Measurements from ENCODE around the gene MRGPRD.

MRGPRD gene

GRCh38 chr11:68994161-68994893 lies 13.5 kb upstream of the MRGPRD start:
- in situ Hi-C loops (cut with HindIII; ENCODE audit: low sequenced_read_pairs), result no loop called here
- DNase-seq (ENCODE audit: low read depth), result no peak
- H3K4me3 ChIP-seq (ENCODE audit: low read depth, low read length), result no peak overlapping the region
- TF ChIP-seq, protein P1, sequence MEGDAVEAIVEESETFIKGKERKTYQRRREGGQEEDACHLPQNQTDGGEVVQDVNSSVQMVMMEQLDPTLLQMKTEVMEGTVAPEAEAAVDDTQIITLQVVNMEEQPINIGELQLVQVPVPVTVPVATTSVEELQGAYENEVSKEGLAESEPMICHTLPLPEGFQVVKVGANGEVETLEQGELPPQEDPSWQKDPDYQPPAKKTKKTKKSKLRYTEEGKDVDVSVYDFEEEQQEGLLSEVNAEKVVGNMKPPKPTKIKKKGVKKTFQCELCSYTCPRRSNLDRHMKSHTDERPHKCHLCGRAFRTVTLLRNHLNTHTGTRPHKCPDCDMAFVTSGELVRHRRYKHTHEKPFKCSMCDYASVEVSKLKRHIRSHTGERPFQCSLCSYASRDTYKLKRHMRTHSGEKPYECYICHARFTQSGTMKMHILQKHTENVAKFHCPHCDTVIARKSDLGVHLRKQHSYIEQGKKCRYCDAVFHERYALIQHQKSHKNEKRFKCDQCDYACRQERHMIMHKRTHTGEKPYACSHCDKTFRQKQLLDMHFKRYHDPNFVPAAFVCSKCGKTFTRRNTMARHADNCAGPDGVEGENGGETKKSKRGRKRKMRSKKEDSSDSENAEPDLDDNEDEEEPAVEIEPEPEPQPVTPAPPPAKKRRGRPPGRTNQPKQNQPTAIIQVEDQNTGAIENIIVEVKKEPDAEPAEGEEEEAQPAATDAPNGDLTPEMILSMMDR (IDR thresholded peaks at IDR 0.05; ENCODE audit: low read depth, low read length, missing control alignments), result no peak

DNA sequence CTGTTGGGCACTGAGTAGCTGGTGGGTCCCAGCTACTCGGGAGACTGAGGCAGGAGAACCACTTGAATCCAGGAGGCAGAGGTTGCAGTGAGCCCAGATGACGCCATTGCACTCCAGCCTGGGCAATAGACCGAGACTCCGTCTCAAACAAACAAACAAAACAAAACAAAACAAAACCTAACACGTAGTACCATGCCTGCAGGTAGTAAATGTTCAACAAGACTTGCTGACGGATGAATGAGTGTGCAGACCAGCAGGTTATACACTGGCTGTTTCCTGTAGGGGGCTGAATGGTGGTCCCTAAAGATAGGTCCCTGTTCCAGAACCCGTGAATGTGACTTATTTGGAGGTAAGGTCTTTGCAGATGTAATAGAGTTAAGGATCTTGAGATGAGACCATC lies 12.8 kb upstream of the MRGPRD start:
- TF ChIP-seq, protein P1 (IDR thresholded peaks at IDR 0.05; ENCODE audit: low read depth, low read length, missing control alignments), result no peak
- DNase-seq (ENCODE audit: low read depth), result no peak
- no peak overlapping the region for H3K4me3 ChIP-seq (ENCODE audit: low read depth, low read length)
- in situ Hi-C loops (cut with HindIII; ENCODE audit: low sequenced_read_pairs), result no loop called here

- in situ Hi-C loops (cut with HindIII; ENCODE audit: low sequenced_read_pairs), result no loop called here
- TF ChIP-seq, protein P1 (IDR thresholded peaks at IDR 0.05; ENCODE audit: low read depth, low read length, missing control alignments), result no peak
- no peak for DNase-seq (ENCODE audit: low read depth)
- no peak overlapping the region for H3K4me3 ChIP-seq (ENCODE audit: low read depth, low read length)
These were observed 12.0 kb upstream of the MRGPRD start for GRCh38 chr11:68992743-68993255.

- H3K4me3 ChIP-seq (ENCODE audit: low read depth, low read length), result no peak overlapping the region
- no peak for DNase-seq (ENCODE audit: low read depth)
- TF ChIP-seq, protein P1 (IDR thresholded peaks at IDR 0.05; ENCODE audit: low read depth, low read length, missing control alignments), result no peak
- in situ Hi-C loops (cut with HindIII; ENCODE audit: low sequenced_read_pairs), result no loop called here
These were observed 10.4 kb upstream of the MRGPRD start for GRCh38 chr11:68990995-68991780.

DNA sequence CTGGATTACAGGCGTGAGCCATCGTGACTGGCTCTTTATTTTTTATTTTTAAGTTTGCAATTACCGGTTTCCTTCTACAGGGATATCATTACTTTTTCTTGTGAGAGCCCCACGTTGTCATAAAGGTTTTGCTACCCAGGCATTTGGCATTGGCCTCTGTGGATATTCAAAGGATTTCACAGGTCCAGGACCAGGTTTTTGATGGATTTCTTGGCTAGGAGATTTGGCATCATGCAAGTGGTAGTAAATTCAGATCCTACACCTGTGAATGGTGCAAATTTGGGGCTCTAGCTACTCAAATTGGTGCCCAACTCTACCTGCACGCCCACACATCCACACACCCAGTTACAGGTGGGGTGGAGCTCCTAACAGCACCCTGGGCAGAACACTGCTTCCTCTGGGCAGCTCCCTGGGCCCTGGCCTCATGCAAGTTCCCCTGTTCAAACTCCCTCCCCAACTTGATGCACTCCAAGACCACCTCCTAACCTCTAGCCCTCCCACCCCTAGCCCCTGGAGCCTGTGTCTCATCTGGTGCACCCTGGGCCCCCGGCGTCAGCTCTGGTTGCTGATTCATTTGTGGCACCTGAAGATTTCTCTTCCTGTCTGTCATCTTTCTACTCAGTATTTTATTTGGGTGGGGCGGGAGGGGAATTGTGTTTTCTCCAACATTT lies 9.3 kb upstream of the MRGPRD start:
- H3K4me3 ChIP-seq (ENCODE audit: low read depth, low read length), result no peak overlapping the region
- in situ Hi-C loops (cut with HindIII; ENCODE audit: low sequenced_read_pairs), result no loop called here
- TF ChIP-seq, protein P1 (IDR thresholded peaks at IDR 0.05; ENCODE audit: low read depth, low read length, missing control alignments), result no peak
- no peak for DNase-seq (ENCODE audit: low read depth)

DNA sequence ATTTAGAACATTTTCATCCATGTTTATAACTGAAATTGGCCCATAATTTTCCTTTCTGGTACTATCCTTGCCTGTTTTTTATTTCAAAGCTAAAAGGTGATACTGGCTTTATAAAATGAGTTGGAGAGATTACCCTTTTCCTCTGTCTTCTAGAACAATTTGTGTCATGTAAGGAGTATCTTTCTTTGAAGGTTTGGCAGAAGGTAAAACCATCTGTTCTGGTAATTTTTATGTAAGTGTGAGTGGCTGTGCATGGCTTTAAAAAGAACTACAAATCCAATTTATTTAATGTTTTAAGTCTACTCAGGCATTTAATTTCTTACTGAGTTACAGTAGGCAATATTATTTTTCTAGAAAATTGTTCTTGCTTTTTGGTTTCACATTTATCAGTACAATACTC lies 7.7 kb upstream of the MRGPRD start:
- in situ Hi-C loops (cut with HindIII; ENCODE audit: low sequenced_read_pairs), result no loop called here
- no peak overlapping the region for H3K4me3 ChIP-seq (ENCODE audit: low read depth, low read length)
- no peak for DNase-seq (ENCODE audit: low read depth)
- TF ChIP-seq, protein P1 (IDR thresholded peaks at IDR 0.05; ENCODE audit: low read depth, low read length, missing control alignments), result no peak

All from astrocyte of the cerebellum (primary cell).